OCI-M2 (cell line): ENCODE results near the gene OVOL1.

ENCODE experiments used
- DNase-seq: peaks from one replicate; lab custom pipeline; 2025; ENCODE audit not compliant: unreplicated experiment; lab: John Stamatoyannopoulos, UW

Gene OVOL1

DNA sequence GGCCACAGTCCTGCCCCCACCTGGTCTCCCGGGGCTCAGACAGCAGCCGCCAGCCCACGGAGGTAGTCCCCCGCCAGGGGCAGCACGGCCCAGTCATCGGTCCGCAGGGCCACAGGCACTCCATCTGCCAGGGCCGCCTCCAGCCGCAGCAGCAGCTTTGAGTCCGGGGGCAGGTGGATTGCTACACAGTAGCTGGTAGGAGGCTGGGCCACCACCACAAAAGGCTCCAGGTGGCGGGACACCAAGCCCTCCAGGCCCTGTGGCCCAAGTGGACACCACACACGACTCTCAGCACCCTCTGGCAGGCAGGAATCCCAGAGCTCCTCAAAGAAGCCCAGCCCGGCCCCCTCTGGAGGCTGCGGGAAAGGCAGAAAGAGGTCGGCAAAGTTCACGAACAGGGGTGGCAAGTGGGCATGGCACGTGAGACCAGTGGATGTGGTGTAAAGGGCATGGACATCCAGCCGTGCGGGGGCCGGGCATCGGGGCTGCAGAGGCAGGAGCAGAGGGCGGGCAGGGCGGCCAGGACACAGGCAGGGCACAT, 9.0 kb upstream of the OVOL1 start:
- DNase-seq = no peak

DNA sequence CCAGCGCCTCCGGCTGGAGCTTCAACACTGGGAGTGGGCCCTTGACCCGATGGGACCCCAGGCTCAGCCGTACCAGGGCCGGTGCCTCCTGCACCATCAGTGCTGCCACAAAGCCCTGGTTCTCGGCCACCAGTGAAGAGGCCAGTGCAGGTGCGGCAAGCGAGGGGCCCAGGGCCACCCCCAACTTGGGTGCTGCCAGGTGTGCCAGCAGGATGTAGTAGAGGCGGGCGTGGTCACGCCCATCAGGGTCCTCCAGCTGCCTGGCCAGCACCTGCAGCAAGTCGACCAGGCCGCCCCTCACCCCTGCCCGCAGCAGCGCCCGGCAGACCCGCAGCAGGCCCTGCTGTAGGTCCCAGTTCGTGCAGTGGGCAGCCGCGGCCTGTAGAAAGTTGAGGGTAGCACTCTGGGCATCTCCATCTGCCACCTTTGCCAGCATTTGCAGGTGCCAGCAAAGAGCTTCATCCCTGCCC, 8.4 kb upstream of the OVOL1 start:
- DNase-seq = no peak

- no peak for DNase-seq
These were observed 7.8 kb upstream of the OVOL1 start for GRCh38 chr11:65778901-65779668.

- no peak for DNase-seq
These were observed 7.3 kb upstream of the OVOL1 start for GRCh38 chr11:65779669-65779918.

- DNase-seq = no peak
These were observed 6.7 kb upstream of the OVOL1 start for GRCh38 chr11:65779919-65780769.

GRCh38 chr11:65780770-65781151, 6.1 kb upstream of the OVOL1 start, which contains the start of gene AP5B1:
Gene AP5B1, minus strand, starts transcription at chr11:65780976. Its CDS starts 385 bp downstream, at chr11:65780591.
- DNase-seq = no peak

GRCh38 chr11:65781152-65781961, 5.5 kb upstream of the OVOL1 start:
- no peak for DNase-seq

- no peak for DNase-seq
These were observed 4.7 kb upstream of the OVOL1 start for GRCh38 chr11:65781962-65782815.

GRCh38 chr11:65782816-65783228, 4.0 kb upstream of the OVOL1 start:
- no peak for DNase-seq

- DNase-seq = no peak
These were observed 1.4 kb upstream of the OVOL1 start for GRCh38 chr11:65785319-65786007.

DNA sequence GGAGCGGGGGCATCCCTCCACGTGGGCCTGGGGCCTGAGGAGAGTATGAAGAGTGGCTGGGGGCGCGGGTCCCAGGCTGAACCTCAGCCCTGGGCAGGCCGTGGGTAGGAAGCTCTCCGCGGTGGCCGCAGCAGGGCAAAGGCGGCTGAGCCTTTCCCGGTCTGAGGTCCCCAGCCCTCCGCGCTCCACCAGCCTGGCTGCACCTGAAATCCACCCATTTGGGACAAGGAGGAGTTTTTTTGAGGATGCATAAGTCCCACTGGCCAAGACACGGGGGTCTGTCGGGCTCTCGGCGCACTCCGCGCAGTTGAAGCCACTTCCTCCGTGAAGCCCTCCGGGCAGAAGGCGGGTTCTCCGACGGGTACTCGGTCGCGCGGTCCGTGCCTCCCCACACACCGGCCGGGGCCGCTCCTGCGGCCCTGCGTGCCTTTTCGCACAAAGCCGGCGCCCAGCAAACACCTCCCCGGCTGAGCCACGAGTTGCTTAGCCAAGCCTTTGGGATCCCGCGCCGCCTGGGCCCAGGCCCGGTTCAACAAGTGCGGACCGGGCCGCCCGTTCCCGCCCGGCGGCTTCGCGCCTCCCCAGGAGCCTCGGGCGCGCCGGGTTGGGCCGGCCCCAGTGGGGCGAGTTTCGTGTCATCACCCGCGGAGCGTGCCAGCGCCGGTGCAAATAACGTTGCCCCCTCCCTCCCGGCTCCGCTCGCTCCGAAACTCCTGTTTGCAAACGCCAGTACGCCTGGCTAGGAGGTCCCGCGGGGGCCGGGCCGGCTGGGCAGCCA, 666 bp upstream of the OVOL1 start:
- DNase-seq = no peak

DNA sequence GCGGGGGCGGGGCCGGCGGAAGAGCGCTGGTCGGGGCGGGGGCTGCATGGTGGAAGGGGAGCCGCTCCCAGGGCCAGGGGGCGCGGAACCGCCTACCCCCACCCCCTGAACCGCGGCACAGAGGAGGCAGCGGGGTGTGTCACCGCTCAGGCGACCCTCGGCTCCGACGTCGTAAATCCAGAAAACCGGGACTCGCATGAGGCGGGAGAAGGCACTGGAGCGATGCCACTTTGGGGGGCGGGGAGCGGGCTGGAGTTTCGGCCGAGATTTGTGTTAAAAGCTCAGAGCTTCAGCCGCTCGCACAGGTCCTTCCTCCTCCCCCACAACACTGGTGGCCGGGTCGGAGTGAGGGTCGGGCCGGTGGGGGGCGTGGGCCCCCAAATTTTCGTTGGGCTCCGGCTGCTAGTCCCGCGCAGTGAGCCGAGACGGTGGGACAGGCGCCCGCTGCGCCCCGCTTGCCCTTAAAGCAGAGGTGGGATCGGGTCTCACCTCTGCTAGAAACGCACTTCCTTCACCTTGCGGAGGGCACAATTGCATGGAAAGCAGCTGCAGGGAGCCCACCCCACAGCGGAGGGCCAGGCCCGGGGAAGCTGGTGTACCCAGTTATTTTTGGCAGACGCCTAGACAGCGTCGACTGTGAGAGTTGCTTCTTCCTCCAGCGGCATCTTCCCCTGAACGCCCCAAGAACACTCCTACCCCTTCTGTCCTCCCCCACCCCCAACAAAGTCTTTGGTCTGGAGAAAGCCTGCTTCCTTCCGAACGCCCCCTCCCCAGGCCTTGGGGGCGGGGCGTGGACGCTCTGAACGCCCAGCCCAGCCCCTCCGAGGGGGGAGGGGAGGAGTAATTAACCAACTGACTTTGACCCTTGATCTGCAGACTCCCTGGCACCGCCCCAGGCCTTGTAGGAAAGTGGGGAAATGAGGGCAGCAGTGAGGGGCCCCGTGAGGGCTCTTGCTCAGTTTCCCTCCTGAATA, 1.1 kb downstream of the OVOL1 start:
- DNase-seq = no peak

DNA sequence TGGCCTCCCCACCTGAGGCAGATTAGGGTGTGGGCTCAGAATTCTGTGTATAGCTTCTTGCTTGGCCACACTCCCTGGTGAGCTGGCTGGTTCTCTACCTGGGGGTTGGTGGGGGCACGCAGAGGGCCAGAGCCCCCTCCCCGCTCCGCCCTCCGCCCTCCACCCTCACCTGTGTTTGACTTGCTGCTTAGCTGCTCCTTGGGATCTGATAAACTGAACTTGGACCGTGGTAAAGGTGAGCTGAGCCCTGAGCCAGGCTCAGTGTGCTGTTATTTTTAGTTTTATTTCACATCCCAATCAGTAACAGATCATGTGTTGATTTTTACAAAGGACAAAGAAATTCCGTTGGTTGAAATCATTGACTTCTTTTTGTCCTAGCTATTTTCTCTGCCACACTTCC, 2.0 kb downstream of the OVOL1 start:
- DNase-seq = no peak

DNA sequence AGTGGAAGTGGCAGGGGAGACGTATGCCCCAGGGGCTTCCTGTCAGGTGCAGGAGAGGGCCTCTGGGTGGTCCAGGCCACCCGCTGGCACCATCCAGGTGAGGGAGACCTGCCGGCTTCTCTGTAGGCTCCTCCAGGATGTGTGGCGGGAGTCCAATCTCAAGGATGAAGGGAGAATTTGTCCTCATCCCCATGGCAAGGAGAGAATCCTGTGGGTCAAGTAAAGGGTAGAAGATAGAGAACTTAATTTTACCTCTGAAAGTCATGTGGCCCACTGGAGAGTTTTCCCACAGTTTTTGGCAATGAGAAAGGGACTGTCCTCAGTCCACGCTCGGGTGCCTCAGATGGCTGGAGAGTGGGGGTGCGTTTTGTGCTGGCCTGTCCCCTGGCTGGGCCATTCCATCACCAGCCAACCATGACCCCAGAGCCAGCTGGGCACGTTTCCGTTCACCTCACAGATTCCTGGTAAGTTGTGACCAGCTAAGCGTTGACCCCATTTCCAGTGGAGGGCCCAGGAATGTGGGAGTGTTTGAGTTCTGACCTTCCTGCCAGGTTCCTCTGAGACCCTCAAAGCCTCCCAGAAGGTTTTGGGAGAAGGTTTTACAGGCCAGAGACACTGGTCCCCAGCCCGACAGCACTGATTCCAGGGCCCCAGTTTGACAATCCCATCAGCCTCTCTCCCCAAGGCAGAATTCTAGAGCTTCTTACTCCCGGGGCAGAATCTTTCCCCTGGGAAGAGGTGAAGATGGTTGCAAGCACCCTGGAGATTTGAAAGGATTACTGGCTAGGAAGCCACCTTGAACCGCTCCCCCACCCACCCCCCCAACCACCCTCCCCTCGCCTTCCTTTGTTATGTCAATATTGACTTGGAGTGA, 2.6 kb downstream of the OVOL1 start:
- DNase-seq = no peak

DNA sequence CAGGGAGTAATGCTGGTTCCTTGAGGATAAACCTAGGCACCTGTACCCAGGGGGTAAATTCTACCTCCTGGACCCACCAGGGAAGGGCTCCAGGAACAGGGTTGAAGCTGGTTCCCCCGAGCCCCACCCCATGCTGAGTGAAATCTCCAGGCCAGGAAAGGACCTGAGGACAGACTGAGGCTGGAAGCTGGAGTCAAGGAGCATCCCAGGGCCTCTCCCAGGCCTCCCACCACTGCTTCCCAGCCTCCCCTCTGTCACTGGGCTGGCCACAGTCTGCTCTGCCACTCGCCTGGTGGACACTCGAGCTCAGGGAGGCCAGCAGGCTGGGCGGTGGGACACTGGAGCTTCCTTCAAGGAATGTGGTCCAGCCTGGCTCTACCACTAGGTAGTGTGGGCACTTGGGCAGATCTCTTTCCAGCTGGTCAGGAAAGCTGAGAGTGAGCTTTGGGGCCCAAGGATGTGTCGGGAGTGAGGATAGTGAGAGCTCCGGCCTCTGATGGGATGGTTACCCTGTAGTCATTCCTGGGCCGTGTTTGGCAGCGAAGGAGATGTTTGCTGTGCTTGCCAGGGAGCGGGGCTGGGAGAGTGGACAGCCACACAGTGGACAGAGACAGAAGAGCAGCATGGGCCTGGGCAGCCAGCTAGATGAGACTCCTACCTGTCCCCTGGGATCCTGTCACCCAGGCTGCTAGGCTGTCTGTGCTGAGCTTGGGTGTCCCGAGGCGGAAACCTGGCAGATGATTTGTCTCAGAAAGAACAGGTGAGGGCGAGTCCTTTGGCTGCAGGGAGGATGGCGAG, 3.4 kb downstream of the OVOL1 start:
- no peak for DNase-seq
